DND-41 (cell line): Measurements from ENCODE around the gene NAGA.

Experiments used
- CTCF ChIP-seq: IDR thresholded peaks from 2 replicates; pipeline ENCODE4 v1.5.1; 2012; ENCODE audit warnings: borderline replicate concordance, low read length, moderate library complexity, mild to moderate bottlenecking; ENCODE audit not compliant: poor library complexity, severe bottlenecking; ENCODE audit errors: extremely low read depth
- EZH2 ChIP-seq: IDR thresholded peaks from 3 replicates; pipeline ENCODE4 v1.6.1; 2012; ENCODE audit warnings: borderline replicate concordance, low read depth, mild to moderate bottlenecking, moderate library complexity, low read length, inconsistent platforms; ENCODE audit not compliant: severe bottlenecking

DNA sequence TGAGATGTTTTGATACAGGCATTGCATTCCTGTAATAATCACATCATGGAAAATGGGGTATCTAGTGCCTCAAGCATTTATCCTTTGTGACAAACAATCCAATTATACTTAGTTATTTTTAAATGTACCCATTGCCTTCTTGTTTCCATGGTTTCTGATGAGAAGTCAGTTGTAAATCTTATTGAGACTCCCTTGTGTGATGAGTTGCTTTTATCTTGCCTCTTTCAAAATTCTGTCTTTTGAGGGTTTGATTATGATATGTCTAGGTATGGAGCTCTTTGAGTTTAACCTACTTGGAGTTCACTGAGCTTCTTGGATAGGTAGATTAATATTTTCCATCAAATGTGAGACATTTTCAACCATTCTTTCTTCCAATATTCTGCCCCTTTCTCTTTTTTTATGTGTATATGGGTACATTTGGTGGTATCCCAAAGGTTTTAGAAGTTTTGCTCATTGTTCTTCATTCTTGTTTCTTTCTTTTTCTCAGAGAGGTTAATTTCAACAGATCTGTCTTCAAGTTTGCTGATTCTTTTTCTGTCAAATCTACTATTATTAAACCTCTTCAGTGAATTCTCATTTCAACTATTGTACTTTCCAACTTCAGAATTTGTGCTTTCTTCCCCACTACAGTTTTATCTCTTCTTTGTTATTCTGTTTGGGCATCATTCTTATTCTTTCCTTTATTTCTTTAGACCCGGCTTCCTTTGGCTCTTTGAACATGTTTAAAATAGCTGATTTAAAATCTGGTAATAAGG lies 13.7 kb downstream of the NAGA start:
- no peak for TF ChIP-seq CTCF
- no peak for TF ChIP-seq EZH2
